HL-60/S4 (cell line): ENCODE data around the gene TARBP1.

Experiments
- in situ Hi-C: fragments of 300-500 bp; cut with MboI; formaldehyde crosslinking; loops from 2 replicates; pipeline ENCODE4 v1.14.3; 2022; ENCODE audit warnings: low sequenced_read_pairs

The TARBP1 gene

GRCh38 chr1:234452406-234452965, 26.5 kb downstream of the TARBP1 start:
- in situ Hi-C loops = no loop called here

GRCh38 chr1:234440348-234440747, 38.6 kb downstream of the TARBP1 start:
- in situ Hi-C loops = no loop called here

- in situ Hi-C loops = no loop called here
Measured at GRCh38 chr1:234438579-234438978, 40.4 kb downstream of the TARBP1 start.

- in situ Hi-C loops = no loop called here
Measured at GRCh38 chr1:234437423-234438171, 41.4 kb downstream of the TARBP1 start.

GRCh38 chr1:234435620-234436019, 43.4 kb downstream of the TARBP1 start:
- in situ Hi-C loops = no loop called here

GRCh38 chr1:234434706-234435105, 44.3 kb downstream of the TARBP1 start:
- in situ Hi-C loops = no loop called here

GRCh38 chr1:234433563-234434285, 45.3 kb downstream of the TARBP1 start:
- in situ Hi-C loops = no loop called here

- in situ Hi-C loops = no loop called here
Measured at GRCh38 chr1:234431255-234431654, 47.7 kb downstream of the TARBP1 start.

- in situ Hi-C loops = no loop called here
Measured at GRCh38 chr1:234430691-234431090, 48.3 kb downstream of the TARBP1 start.

GRCh38 chr1:234429434-234429806, 49.6 kb downstream of the TARBP1 start:
- in situ Hi-C loops = no loop called here

- in situ Hi-C loops = no loop called here
Measured at GRCh38 chr1:234427950-234428646, 50.9 kb downstream of the TARBP1 start.

- in situ Hi-C loops = no loop called here
Measured at GRCh38 chr1:234413990-234414389, 65.0 kb downstream of the TARBP1 start.

GRCh38 chr1:234413485-234413884, 65.5 kb downstream of the TARBP1 start:
- in situ Hi-C loops = no loop called here

- in situ Hi-C loops = no loop called here
Measured at GRCh38 chr1:234412830-234413229, 66.1 kb downstream of the TARBP1 start.

GRCh38 chr1:234409328-234409727, 69.7 kb downstream of the TARBP1 start:
- in situ Hi-C loops = no loop called here

GRCh38 chr1:234408757-234409156, 70.2 kb downstream of the TARBP1 start:
- in situ Hi-C loops = no loop called here

- in situ Hi-C loops = no loop called here
Measured at GRCh38 chr1:234406871-234407270, 72.1 kb downstream of the TARBP1 start.

GRCh38 chr1:234405676-234406075, 73.3 kb downstream of the TARBP1 start:
- in situ Hi-C loops = no loop called here

- in situ Hi-C loops = no loop called here
Measured at GRCh38 chr1:234402939-234403338, 76.0 kb downstream of the TARBP1 start.

GRCh38 chr1:234401658-234402057, 77.3 kb downstream of the TARBP1 start:
- in situ Hi-C loops = no loop called here

GRCh38 chr1:234400773-234401172, 78.2 kb downstream of the TARBP1 start:
- in situ Hi-C loops = no loop called here
